GM23338 (cell line): Measurements from ENCODE around the gene PARP11. TPM values are rescaled to one million over a fixed set of nuclear protein-coding genes. Genes with fewer than 3 reads are reported as not detected.

ENCODE experiments used
- ATAC-seq: fragments of 200-7000 bp; cut with Tn5 transposase; 3 replicates; pipeline ENCODE4 v1.9.1; 2020
- DNase-seq: peaks from one replicate; pipeline ENCODE4 v3.0.0-alpha.2; 2015; ENCODE audit warnings: low spot score
- H2AFZ ChIP-seq: fragments of 200-600 bp; sonication (generic); 2 replicates; pipeline ENCODE4 v1.8.0; 2016; ENCODE audit warnings: antibody characterized with exemption, mild to moderate bottlenecking, moderate library complexity
- H3F3A ChIP-seq: fragments of 200-600 bp; sonication (generic); replicated peaks from 2 replicates; pipeline ENCODE4 v1.8.0; 2017; ENCODE audit warnings: antibody characterized with exemption, mixed run types, low read depth
- H3K27ac ChIP-seq: fragments of 200-600 bp; sonication (generic); 2 replicates; pipeline ENCODE4 v1.6.1; 2016; ENCODE audit warnings: low read depth
- H3K27me3 ChIP-seq: fragments of 200-600 bp; sonication (generic); 2 replicates; pipeline ENCODE4 v1.8.0; 2016; ENCODE audit warnings: mild to moderate bottlenecking, mixed run types, moderate library complexity; ENCODE audit not compliant: insufficient read depth
- H3K36me3 ChIP-seq: fragments of 200-600 bp; sonication (generic); 2 replicates; pipeline ENCODE4 v1.8.0; 2016; ENCODE audit warnings: mild to moderate bottlenecking; ENCODE audit not compliant: insufficient read depth
- H3K4me1 ChIP-seq: fragments of 200-600 bp; sonication (generic); 2 replicates; pipeline ENCODE4 v1.8.0; 2016; ENCODE audit warnings: mild to moderate bottlenecking, moderate library complexity; ENCODE audit not compliant: insufficient read depth
- H3K4me2 ChIP-seq: fragments of 200-600 bp; sonication (generic); 2 replicates; pipeline ENCODE4 v1.7.1; 2017; ENCODE audit warnings: mixed run types
- H3K4me3 ChIP-seq: fragments of 200-600 bp; sonication (generic); 2 replicates; pipeline ENCODE4 v1.6.1; 2016; ENCODE audit warnings: mixed run types
- H3K79me2 ChIP-seq: fragments of 200-600 bp; sonication (generic); replicated peaks from 2 replicates; pipeline ENCODE4 v1.8.0; 2017; ENCODE audit warnings: mild to moderate bottlenecking; ENCODE audit not compliant: insufficient read depth
- H3K9me2 ChIP-seq: fragments of 200-600 bp; sonication (generic); 2 replicates; pipeline ENCODE4 v1.8.0; 2017; ENCODE audit not compliant: insufficient read depth
- H4K20me1 ChIP-seq: fragments of 200-600 bp; sonication (generic); replicated peaks from 2 replicates; pipeline ENCODE4 v1.8.0; 2017; ENCODE audit warnings: mild to moderate bottlenecking; ENCODE audit not compliant: insufficient read depth
- H3K27ac Mint-ChIP-seq: 2 replicates; pipeline ENCODE4 v1.8.0; 2020; ENCODE audit warnings: inconsistent platforms, mild to moderate bottlenecking, moderate library complexity, mixed read lengths
- H3K27me3 Mint-ChIP-seq: 3 replicates; pipeline ENCODE4 v1.8.0; 2022; ENCODE audit warnings: low read depth, mild to moderate bottlenecking, moderate library complexity, mixed read lengths, inconsistent platforms; ENCODE audit not compliant: insufficient read depth, poor library complexity
- H3K36me3 Mint-ChIP-seq: 3 replicates; pipeline ENCODE4 v1.8.0; 2021; ENCODE audit warnings: low read depth, mild to moderate bottlenecking, inconsistent platforms, moderate library complexity, mixed read lengths
- H3K4me1 Mint-ChIP-seq: 3 replicates; pipeline ENCODE4 v1.8.0; 2020; ENCODE audit warnings: mild to moderate bottlenecking, inconsistent platforms, mixed read lengths
- H3K4me3 Mint-ChIP-seq: 3 replicates; pipeline ENCODE4 v1.8.0; 2021; ENCODE audit warnings: moderate library complexity, mild to moderate bottlenecking, inconsistent platforms, mixed read lengths
- H3K9me3 Mint-ChIP-seq: 3 replicates; pipeline ENCODE4 v1.8.0; 2020; ENCODE audit warnings: moderate library complexity, mild to moderate bottlenecking, inconsistent platforms, mixed read lengths
- CREB1 ChIP-seq: fragments of 250-450 bp; sonication (Bioruptor Pico); IDR thresholded peaks from 2 replicates; pipeline ENCODE4 v1.5.0; 2020; ENCODE audit warnings: low read depth, mild to moderate bottlenecking, moderate library complexity
- EZH2 ChIP-seq: fragments of 200-600 bp; sonication (generic); IDR thresholded peaks from one replicate; pipeline ENCODE4 v1.8.0; 2017; ENCODE audit warnings: antibody characterized with exemption, mild to moderate bottlenecking, low read depth; ENCODE audit not compliant: unreplicated experiment
- EZH2phosphoT487 ChIP-seq: fragments of 200-600 bp; sonication (generic); IDR thresholded peaks from one replicate; pipeline ENCODE4 v1.8.1; 2018; ENCODE audit warnings: antibody characterized with exemption; ENCODE audit not compliant: unreplicated experiment
- JUNB ChIP-seq: IDR thresholded peaks from one replicate; pipeline ENCODE4 v1.6.1; 2016; ENCODE audit warnings: antibody characterized with exemption; ENCODE audit not compliant: unreplicated experiment
- NANOG ChIP-seq: IDR thresholded peaks from 2 replicates; pipeline ENCODE4 v1.6.1; 2016; ENCODE audit warnings: antibody characterized with exemption, borderline replicate concordance
- POLR2AphosphoS5 ChIP-seq: IDR thresholded peaks from 2 replicates; pipeline ENCODE4 v1.6.1; 2016; ENCODE audit warnings: antibody characterized with exemption, low read depth
- STAT1 ChIP-seq: IDR thresholded peaks from one replicate; pipeline ENCODE4 v1.6.1; 2016; ENCODE audit warnings: antibody characterized with exemption; ENCODE audit not compliant: unreplicated experiment
- ZNF114 ChIP-seq: fragments of 250-450 bp; sonication (Bioruptor Pico); IDR thresholded peaks from 2 replicates; pipeline ENCODE4 v1.5.0; 2020; ENCODE audit warnings: mild to moderate bottlenecking, moderate library complexity
- ZNF331 ChIP-seq: fragments of 250-450 bp; sonication (Bioruptor Pico); IDR thresholded peaks from 2 replicates; pipeline ENCODE4 v1.5.0; 2020; ENCODE audit warnings: low read depth, mild to moderate bottlenecking, moderate library complexity
- polyA plus RNA-seq: library from polyadenylated mRNA; unstranded; fragments of >200 nt; fragmentation: Nextera tagmentation; extraction: Ambion mirVana; gene quantifications from 2 replicates; pipeline ENCODE4 v1.2.1, GENCODE V29; 2016
- total RNA-seq: library from RNA; depleted of rRNA; stranded (reverse); fragments of >200 nt; shearing (Covaris generic); gene quantifications from 2 replicates; pipeline ENCODE4 v1.2.3, GENCODE V29; 2014
- TF ChIP-seq, protein P1 (sequence below), 2 experiments: fragments of 200-600 bp in 1 of 2; sonication (generic) in 1 of 2; conservative IDR thresholded peaks; 2 replicates each; pipeline versions ENCODE4 v1.5.1 to v1.6.1; 2016 to 2017; ENCODE audit warnings: antibody characterized with exemption in 2 of 2, low read depth in 2 of 2, mild to moderate bottlenecking in 2 of 2, moderate library complexity in 1 of 2
- TF ChIP-seq, protein P2 (sequence below): IDR thresholded peaks from one replicate; pipeline ENCODE4 v1.6.1; 2018; ENCODE audit warnings: antibody characterized with exemption; ENCODE audit not compliant: unreplicated experiment
- TF ChIP-seq, protein P3 (sequence below): IDR thresholded peaks from 2 replicates; pipeline ENCODE4 v1.6.1; 2016; ENCODE audit warnings: antibody characterized with exemption

PARP11 gene
- total and polyA plus RNA-seq, 2 experiments from 2014 or later: 4.8 to 11.5 TPM

- TF ChIP-seq, protein P1, sequence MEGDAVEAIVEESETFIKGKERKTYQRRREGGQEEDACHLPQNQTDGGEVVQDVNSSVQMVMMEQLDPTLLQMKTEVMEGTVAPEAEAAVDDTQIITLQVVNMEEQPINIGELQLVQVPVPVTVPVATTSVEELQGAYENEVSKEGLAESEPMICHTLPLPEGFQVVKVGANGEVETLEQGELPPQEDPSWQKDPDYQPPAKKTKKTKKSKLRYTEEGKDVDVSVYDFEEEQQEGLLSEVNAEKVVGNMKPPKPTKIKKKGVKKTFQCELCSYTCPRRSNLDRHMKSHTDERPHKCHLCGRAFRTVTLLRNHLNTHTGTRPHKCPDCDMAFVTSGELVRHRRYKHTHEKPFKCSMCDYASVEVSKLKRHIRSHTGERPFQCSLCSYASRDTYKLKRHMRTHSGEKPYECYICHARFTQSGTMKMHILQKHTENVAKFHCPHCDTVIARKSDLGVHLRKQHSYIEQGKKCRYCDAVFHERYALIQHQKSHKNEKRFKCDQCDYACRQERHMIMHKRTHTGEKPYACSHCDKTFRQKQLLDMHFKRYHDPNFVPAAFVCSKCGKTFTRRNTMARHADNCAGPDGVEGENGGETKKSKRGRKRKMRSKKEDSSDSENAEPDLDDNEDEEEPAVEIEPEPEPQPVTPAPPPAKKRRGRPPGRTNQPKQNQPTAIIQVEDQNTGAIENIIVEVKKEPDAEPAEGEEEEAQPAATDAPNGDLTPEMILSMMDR (conservative IDR thresholded peaks at IDR 0.05; ENCODE audit: low read depth in 2 of 2): no peak
- TF ChIP-seq CREB1 (CRISPR knock-in tag): no peak
- no peak for TF ChIP-seq POLR2AphosphoS5
- no peak for TF ChIP-seq EZH2
- TF ChIP-seq NANOG: no peak
- TF ChIP-seq STAT1: no peak
- no peak for TF ChIP-seq JUNB
- TF ChIP-seq, protein P2, sequence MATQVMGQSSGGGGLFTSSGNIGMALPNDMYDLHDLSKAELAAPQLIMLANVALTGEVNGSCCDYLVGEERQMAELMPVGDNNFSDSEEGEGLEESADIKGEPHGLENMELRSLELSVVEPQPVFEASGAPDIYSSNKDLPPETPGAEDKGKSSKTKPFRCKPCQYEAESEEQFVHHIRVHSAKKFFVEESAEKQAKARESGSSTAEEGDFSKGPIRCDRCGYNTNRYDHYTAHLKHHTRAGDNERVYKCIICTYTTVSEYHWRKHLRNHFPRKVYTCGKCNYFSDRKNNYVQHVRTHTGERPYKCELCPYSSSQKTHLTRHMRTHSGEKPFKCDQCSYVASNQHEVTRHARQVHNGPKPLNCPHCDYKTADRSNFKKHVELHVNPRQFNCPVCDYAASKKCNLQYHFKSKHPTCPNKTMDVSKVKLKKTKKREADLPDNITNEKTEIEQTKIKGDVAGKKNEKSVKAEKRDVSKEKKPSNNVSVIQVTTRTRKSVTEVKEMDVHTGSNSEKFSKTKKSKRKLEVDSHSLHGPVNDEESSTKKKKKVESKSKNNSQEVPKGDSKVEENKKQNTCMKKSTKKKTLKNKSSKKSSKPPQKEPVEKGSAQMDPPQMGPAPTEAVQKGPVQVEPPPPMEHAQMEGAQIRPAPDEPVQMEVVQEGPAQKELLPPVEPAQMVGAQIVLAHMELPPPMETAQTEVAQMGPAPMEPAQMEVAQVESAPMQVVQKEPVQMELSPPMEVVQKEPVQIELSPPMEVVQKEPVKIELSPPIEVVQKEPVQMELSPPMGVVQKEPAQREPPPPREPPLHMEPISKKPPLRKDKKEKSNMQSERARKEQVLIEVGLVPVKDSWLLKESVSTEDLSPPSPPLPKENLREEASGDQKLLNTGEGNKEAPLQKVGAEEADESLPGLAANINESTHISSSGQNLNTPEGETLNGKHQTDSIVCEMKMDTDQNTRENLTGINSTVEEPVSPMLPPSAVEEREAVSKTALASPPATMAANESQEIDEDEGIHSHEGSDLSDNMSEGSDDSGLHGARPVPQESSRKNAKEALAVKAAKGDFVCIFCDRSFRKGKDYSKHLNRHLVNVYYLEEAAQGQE: no peak
- TF ChIP-seq EZH2phosphoT487: no peak
- TF ChIP-seq, protein P3, sequence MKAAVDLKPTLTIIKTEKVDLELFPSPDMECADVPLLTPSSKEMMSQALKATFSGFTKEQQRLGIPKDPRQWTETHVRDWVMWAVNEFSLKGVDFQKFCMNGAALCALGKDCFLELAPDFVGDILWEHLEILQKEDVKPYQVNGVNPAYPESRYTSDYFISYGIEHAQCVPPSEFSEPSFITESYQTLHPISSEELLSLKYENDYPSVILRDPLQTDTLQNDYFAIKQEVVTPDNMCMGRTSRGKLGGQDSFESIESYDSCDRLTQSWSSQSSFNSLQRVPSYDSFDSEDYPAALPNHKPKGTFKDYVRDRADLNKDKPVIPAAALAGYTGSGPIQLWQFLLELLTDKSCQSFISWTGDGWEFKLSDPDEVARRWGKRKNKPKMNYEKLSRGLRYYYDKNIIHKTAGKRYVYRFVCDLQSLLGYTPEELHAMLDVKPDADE: no peak
- no peak for TF ChIP-seq ZNF114
Observed at GRCh38 chr12:3896801-3897351, 23.7 kb upstream of the PARP11 start (continued).

- H3K4me1 Mint-ChIP-seq: no peaks in the 10 kb centered on the region
- Histone ChIP-seq H4K20me1 (no peaks in the 10 kb centered on the region), H3K9me2 (0 out of 2 replicates have a peak, but pooled peaks cover 3% of the 10 kb centered on the region), H3K27ac (no peak overlapping the region), H3K4me2 (no peak overlapping the region), H3K79me2 (no peaks in the 10 kb centered on the region), H3K36me3 (no peaks in the 10 kb centered on the region), H2AFZ (no peak overlapping the region), H3F3A (no peaks in the 10 kb centered on the region), H3K4me1 (no peaks in the 10 kb centered on the region), H3K27me3 (no peaks in the 10 kb centered on the region), H3K4me3 (no peak overlapping the region)
- H3K27ac Mint-ChIP-seq: no peak overlapping the region
- H3K9me3 Mint-ChIP-seq: no peaks in the 10 kb centered on the region
- H3K27me3 Mint-ChIP-seq: peaks cover 3% of the 10 kb centered on the region
- ATAC-seq (no peak), DNase-seq (no peak)
- H3K36me3 Mint-ChIP-seq: no peaks in the 10 kb centered on the region
- H3K4me3 Mint-ChIP-seq: no peak overlapping the region
- no peak for TF ChIP-seq JUNB
- TF ChIP-seq STAT1: no peak
- TF ChIP-seq NANOG: no peak
- TF ChIP-seq EZH2phosphoT487: no peak
- no peak for TF ChIP-seq ZNF114
- TF ChIP-seq, protein P3: no peak
- TF ChIP-seq, protein P2: no peak
- no peak for TF ChIP-seq CREB1 (CRISPR knock-in tag)
- TF ChIP-seq EZH2: no peak
- TF ChIP-seq ZNF331 (CRISPR knock-in tag): no peak
- TF ChIP-seq, protein P1 (conservative IDR thresholded peaks at IDR 0.05; ENCODE audit: low read depth in 2 of 2): no peak
Observed at GRCh38 chr12:3896356-3896755, 23.2 kb upstream of the PARP11 start.
